Measurements from ENCODE around the gene PBXIP1.

Gene PBXIP1

GRCh38 chr1:154972517-154973343, 16.8 kb upstream of the PBXIP1 start:
- DNase-seq (ENCODE audit: low read depth), result no peak

- DNase-seq (ENCODE audit: low read depth), result no peak
Observed at GRCh38 chr1:154972213-154972516, 16.3 kb upstream of the PBXIP1 start.

GRCh38 chr1:154971341-154971998, 15.6 kb upstream of the PBXIP1 start:
- DNase-seq (ENCODE audit: low read depth), result no peak

GRCh38 chr1:154970631-154971340, 14.9 kb upstream of the PBXIP1 start, which contains the start of gene SHC1:
TSS of gene SHC1 (minus strand) at chr1:154970747. CDS start at chr1:154970526, 221 bp downstream.
- DNase-seq (ENCODE audit: low read depth), result no peak

GRCh38 chr1:154969860-154970452, 14.1 kb upstream of the PBXIP1 start:
- no peak for DNase-seq (ENCODE audit: low read depth)

GRCh38 chr1:154969246-154969645, 13.3 kb upstream of the PBXIP1 start:
- no peak for DNase-seq (ENCODE audit: low read depth)

- no peak for DNase-seq (ENCODE audit: low read depth)
Observed at GRCh38 chr1:154968731-154969130, 12.8 kb upstream of the PBXIP1 start.

GRCh38 chr1:154967331-154967950, 11.5 kb upstream of the PBXIP1 start:
- no peak for DNase-seq (ENCODE audit: low read depth)

GRCh38 chr1:154966111-154966510, 10.2 kb upstream of the PBXIP1 start:
- DNase-seq (ENCODE audit: low read depth), result no peak

GRCh38 chr1:154964359-154964758, 8.5 kb upstream of the PBXIP1 start:
- no peak for DNase-seq (ENCODE audit: low read depth)

GRCh38 chr1:154963643-154964042, 7.7 kb upstream of the PBXIP1 start:
- no peak for DNase-seq (ENCODE audit: low read depth)

- DNase-seq (ENCODE audit: low read depth), result no peak
Observed at GRCh38 chr1:154962795-154963330, 7.0 kb upstream of the PBXIP1 start.

GRCh38 chr1:154962156-154962749, 6.4 kb upstream of the PBXIP1 start:
- DNase-seq (ENCODE audit: low read depth), result no peak

- peak; percentile 76 for DNase-seq (ENCODE audit: low read depth)
Observed at GRCh38 chr1:154961207-154962155, 5.6 kb upstream of the PBXIP1 start, which contains the start of gene PYGO2. TSS of gene PYGO2 (minus strand) at chr1:154961782. CDS start at chr1:154961576, 206 bp downstream.

GRCh38 chr1:154960446-154961136, 4.7 kb upstream of the PBXIP1 start:
- DNase-seq (ENCODE audit: low read depth), result no peak

GRCh38 chr1:154959426-154959780, 3.5 kb upstream of the PBXIP1 start:
- no peak for DNase-seq (ENCODE audit: low read depth)

- DNase-seq (ENCODE audit: low read depth), result no peak
Observed at GRCh38 chr1:154958681-154959425, 3.0 kb upstream of the PBXIP1 start.

- no peak for DNase-seq (ENCODE audit: low read depth)
Observed at GRCh38 chr1:154958036-154958435, 2.1 kb upstream of the PBXIP1 start.

Data from stimulated activated CD8-positive, alpha-beta memory T cell treated with anti-CD3 and anti-CD28 coated beads, Interleukin-4, amount 100 ng/mL, for 24 hours (primary cell).